HFFc6 (cell line): ENCODE results near the gene KCNAB1. TPM values are rescaled to one million over a fixed set of nuclear protein-coding genes. Genes with fewer than 3 reads are reported as not detected.

Experiments
- DNase-seq: peaks from one replicate; pipeline ENCODE4 v3.0.0-alpha.2; 2018
- H3K27ac Mint-ChIP-seq: 2 replicates; pipeline ENCODE4 v1.8.0; 2020; ENCODE audit warnings: mild to moderate bottlenecking, mixed read lengths
- H3K27me3 Mint-ChIP-seq: 2 replicates; pipeline ENCODE4 v1.8.0; 2021; ENCODE audit warnings: mild to moderate bottlenecking, moderate library complexity, mixed read lengths; ENCODE audit not compliant: insufficient read depth
- H3K36me3 Mint-ChIP-seq: 2 replicates; pipeline ENCODE4 v1.8.0; 2021; ENCODE audit warnings: low read depth, mixed read lengths
- H3K4me1 Mint-ChIP-seq: 2 replicates; pipeline ENCODE4 v1.8.0; 2020; ENCODE audit warnings: low read depth, mixed read lengths
- H3K4me3 Mint-ChIP-seq: 2 replicates; pipeline ENCODE4 v1.8.0; 2020; ENCODE audit warnings: mild to moderate bottlenecking, moderate library complexity, mixed read lengths
- H3K9me3 Mint-ChIP-seq: 2 replicates; pipeline ENCODE4 v1.8.0; 2020; ENCODE audit warnings: mild to moderate bottlenecking, mixed read lengths
- total RNA-seq, 6 experiments: library from RNA; stranded (reverse); fragmentation: NEBNext Ultra II Directional; extraction: Animal tissue kit (Norgen Biotek cat#: 25700); gene quantifications; 2 replicates in 1 of 6; 3 replicates in 5 of 6; pipeline ENCODE4 v1.2.3, GENCODE V29; 2021
- TF ChIP-seq, protein P1 (sequence below): fragments of 200-600 bp; sonication (generic); IDR thresholded peaks from 2 replicates; pipeline ENCODE4 v1.5.0; 2021; ENCODE audit warnings: antibody characterized with exemption, mild to moderate bottlenecking

Gene KCNAB1
- total RNA-seq, 6 experiments from 2014 or later: not detected

DNA sequence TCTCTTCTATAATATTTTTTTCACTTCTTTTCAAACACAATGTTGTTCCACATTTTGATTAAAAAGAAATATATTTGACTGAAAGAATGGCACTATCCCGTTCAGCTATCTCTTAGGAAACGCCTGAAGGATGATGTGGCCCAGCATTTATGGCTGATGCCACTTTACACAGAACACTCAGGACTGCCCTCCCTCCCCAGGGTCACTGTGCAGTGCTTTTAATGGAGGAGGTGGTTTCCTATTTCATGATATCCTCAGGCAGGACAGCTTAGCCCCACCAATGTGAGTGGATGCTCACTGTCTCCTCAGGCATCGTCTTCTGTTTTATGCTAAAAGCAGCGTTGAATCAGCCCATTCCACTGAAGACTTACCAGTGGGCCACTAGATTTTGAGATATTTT is 135.9 kb downstream of the KCNAB1 start:
- TF ChIP-seq, protein P1, sequence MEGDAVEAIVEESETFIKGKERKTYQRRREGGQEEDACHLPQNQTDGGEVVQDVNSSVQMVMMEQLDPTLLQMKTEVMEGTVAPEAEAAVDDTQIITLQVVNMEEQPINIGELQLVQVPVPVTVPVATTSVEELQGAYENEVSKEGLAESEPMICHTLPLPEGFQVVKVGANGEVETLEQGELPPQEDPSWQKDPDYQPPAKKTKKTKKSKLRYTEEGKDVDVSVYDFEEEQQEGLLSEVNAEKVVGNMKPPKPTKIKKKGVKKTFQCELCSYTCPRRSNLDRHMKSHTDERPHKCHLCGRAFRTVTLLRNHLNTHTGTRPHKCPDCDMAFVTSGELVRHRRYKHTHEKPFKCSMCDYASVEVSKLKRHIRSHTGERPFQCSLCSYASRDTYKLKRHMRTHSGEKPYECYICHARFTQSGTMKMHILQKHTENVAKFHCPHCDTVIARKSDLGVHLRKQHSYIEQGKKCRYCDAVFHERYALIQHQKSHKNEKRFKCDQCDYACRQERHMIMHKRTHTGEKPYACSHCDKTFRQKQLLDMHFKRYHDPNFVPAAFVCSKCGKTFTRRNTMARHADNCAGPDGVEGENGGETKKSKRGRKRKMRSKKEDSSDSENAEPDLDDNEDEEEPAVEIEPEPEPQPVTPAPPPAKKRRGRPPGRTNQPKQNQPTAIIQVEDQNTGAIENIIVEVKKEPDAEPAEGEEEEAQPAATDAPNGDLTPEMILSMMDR: no peak
- H3K4me1 Mint-ChIP-seq: no peaks in the 10 kb centered on the region
- no peak overlapping the region for H3K27ac Mint-ChIP-seq
- H3K27me3 Mint-ChIP-seq: peaks cover 6% of the 10 kb centered on the region
- H3K36me3 Mint-ChIP-seq: no peaks in the 10 kb centered on the region
- no peak overlapping the region for H3K4me3 Mint-ChIP-seq
- no peak for DNase-seq
- no peaks in the 10 kb centered on the region for H3K9me3 Mint-ChIP-seq

DNA sequence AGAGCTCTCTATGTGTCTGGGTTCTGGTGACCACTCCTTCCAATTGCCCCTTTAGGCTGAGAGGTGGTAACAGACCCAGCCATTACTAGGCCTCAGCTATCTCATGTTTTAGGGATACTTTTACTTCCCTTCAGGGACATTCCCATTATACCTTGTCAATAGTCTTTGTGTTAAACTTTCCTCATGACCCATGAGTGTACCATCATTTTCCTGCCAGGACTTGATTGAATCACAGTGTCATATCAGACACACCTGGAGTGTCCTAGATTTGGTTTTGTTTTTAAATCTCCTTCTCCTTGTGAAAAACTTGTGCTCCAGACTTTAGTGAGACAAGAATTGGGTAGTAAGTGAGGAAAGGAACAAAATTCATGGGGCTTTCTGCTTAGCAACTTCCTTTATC is 136.6 kb downstream of the KCNAB1 start:
- Mint-ChIP-seq H3K27ac (no peak overlapping the region), H3K36me3 (no peaks in the 10 kb centered on the region), H3K9me3 (no peaks in the 10 kb centered on the region), H3K27me3 (peaks cover 5% of the 10 kb centered on the region), H3K4me3 (no peak overlapping the region), H3K4me1 (no peaks in the 10 kb centered on the region)
- no peak for DNase-seq
- TF ChIP-seq, protein P1: no peak

DNA sequence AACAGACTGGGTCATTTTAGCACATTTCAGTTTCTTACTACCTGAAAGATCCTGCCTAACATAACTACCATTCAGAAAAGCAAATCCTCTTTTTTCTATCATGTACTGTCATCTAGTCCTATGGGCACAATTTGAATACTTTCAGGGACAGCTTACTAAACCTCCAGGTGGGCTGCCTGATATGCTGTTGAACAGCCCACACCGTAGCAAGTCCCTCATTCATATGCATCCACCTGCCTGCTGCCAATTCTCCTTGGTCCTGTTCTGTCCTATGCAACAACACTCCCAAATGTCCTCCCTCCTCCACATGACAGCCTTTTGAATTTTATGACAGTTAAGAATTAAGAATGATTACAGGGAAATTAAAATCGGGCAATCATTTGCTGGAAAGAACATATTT is 137.9 kb downstream of the KCNAB1 start:
- no peaks in the 10 kb centered on the region for H3K9me3 Mint-ChIP-seq
- DNase-seq: no peak
- no peaks in the 10 kb centered on the region for H3K4me1 Mint-ChIP-seq
- H3K4me3 Mint-ChIP-seq: no peak overlapping the region
- no peak overlapping the region for H3K27ac Mint-ChIP-seq
- no peaks in the 10 kb centered on the region for H3K36me3 Mint-ChIP-seq
- TF ChIP-seq, protein P1: no peak
- H3K27me3 Mint-ChIP-seq: peaks cover 3% of the 10 kb centered on the region; the same call in 1 of the 2 replicates

DNA sequence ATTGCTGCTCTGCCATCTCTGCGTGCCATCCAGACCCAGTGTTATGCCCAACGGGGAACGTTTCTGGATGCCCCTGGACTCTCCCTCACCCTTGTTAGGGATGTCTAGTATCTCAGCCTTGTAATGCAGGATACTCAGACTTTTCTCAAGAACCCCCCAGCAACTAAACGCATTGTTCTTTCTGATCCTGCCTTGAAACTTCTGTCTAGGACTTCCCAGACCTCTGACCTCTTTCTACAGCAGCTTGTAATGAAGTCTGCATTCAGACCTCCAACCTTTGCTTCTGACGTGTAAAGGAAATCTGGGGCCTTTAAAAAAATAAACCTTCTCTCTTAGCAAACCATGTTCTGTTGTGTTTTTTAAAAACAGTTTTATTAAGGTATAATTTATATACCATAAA is 139.5 kb downstream of the KCNAB1 start:
- H3K9me3 Mint-ChIP-seq: no peaks in the 10 kb centered on the region

DNA sequence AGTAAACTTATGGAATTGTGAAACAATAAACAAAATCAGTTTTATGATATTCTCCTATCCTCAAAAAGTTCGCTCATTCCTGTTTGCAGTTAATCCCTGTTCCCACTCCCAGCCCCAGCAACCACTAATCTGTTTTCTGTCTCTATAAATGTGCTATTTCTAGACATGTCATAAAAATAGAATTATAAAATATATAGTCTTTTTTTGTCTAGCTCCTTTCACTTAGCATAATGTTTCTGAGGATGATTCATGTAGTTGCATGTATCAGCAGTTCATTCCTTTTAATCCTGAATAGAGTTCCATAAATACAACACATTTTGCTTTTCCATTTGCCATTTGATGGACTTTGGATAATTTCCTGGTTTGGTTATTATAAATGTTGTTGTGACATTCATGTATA is 140.0 kb downstream of the KCNAB1 start:
- Mint-ChIP-seq H3K4me1 (no peaks in the 10 kb centered on the region), H3K27me3 (peaks cover 3% of the 10 kb centered on the region; the same call in 1 of the 2 replicates), H3K4me3 (no peak overlapping the region), H3K9me3 (no peaks in the 10 kb centered on the region; the same call in 1 of the 2 replicates), H3K27ac (no peak overlapping the region), H3K36me3 (no peaks in the 10 kb centered on the region)
- TF ChIP-seq, protein P1: no peak
- DNase-seq: no peak

More for the DNA sequence above, 139.5 kb downstream of the KCNAB1 start:
- TF ChIP-seq, protein P1: no peak
- Mint-ChIP-seq H3K4me3 (no peak overlapping the region), H3K27me3 (peaks cover 3% of the 10 kb centered on the region; the same call in 1 of the 2 replicates), H3K4me1 (no peaks in the 10 kb centered on the region), H3K36me3 (no peaks in the 10 kb centered on the region), H3K27ac (no peak overlapping the region)
- no peak for DNase-seq

DNA sequence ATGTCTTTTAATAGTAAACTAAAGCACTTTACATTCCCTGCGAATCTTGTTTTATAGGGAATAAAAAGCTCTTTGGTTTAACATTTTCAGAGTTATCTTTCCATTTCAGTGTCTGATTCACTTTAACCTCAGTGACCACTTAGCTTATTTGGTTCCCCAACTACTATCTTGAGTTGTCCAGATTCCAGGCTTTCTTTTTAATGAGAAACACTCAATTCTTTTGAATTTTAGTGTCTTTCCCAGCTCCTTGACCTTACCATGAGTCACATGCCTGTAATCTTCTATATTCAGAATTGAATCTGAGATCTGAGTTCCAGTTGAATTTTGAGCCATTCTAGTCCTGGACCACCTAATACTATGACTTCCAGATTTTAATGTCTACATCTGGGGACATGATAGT is 144.4 kb downstream of the KCNAB1 start:
- no peak for DNase-seq
- peaks cover 4% of the 10 kb centered on the region for H3K9me3 Mint-ChIP-seq

More for the DNA sequence above, 144.4 kb downstream of the KCNAB1 start:
- Mint-ChIP-seq H3K4me3 (no peak overlapping the region), H3K36me3 (no peaks in the 10 kb centered on the region), H3K4me1 (no peaks in the 10 kb centered on the region), H3K27me3 (no peaks in the 10 kb centered on the region; the same call in 1 of the 2 replicates), H3K27ac (no peak overlapping the region)
- TF ChIP-seq, protein P1: no peak
